SK-N-SH (cell line): ENCODE data around the gene MCAM.

ENCODE experiments used
- EP300 ChIP-seq, 2 experiments: IDR thresholded peaks; 2 replicates each; pipeline versions ENCODE4 v1.4.0 to v1.6.1; 2012; ENCODE audit warnings: borderline replicate concordance in 1 of 2, low read depth in 1 of 2, low read length in 1 of 2
- GATA2 ChIP-seq: sonication (generic); formaldehyde crosslinking; IDR thresholded peaks from 2 replicates; pipeline ENCODE4 v1.5.0; 2020; ENCODE audit warnings: mild to moderate bottlenecking, missing genetic modification reagents
- RAD21 ChIP-seq: IDR thresholded peaks from 2 replicates; pipeline ENCODE4 v1.6.1; 2012; ENCODE audit warnings: mild to moderate bottlenecking, low read length
- RCOR1 ChIP-seq: fragments of 150-350 bp; IDR thresholded peaks from 2 replicates; pipeline ENCODE4 v1.6.1; 2017; ENCODE audit warnings: antibody characterized with exemption, low read length
- SMC3 ChIP-seq: IDR thresholded peaks from 2 replicates; pipeline ENCODE4 v1.6.1; 2012; ENCODE audit warnings: low read depth, low read length, improper control_type of control experiment
- TEAD4 ChIP-seq: IDR thresholded peaks from 2 replicates; pipeline ENCODE4 v1.4.0; 2012; ENCODE audit warnings: mild to moderate bottlenecking, borderline replicate concordance; ENCODE audit not compliant: insufficient read depth
- TF ChIP-seq, protein P1 (sequence below): fragments of 200-600 bp; sonication (generic); IDR thresholded peaks from 2 replicates; pipeline ENCODE4 v1.6.1; 2017; ENCODE audit warnings: antibody characterized with exemption, mild to moderate bottlenecking, moderate library complexity
- TF ChIP-seq, protein P2 (sequence below): IDR thresholded peaks from 2 replicates; pipeline ENCODE4 v1.4.0; 2012; ENCODE audit warnings: low read depth

DNA sequence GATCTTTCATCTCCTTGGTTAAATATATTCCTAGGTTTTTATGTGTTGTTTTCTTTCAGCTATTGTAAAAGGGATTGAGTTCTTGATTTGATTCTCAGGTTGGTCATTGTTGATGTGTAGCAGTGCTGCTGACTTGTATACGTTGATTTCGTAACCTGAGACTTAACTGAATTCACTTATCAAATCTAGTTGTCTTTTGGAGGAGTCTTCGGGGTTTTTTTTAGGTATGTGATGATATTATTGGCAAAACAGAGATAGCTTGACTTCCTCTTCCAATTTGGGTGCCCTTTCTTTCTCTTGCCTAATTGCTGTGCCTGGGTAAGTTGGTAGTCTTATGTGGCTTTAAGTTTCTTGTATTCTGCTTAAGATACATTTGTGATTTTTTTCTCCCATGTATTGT, 57.9 kb downstream of the MCAM start:
- TF ChIP-seq, protein P1, sequence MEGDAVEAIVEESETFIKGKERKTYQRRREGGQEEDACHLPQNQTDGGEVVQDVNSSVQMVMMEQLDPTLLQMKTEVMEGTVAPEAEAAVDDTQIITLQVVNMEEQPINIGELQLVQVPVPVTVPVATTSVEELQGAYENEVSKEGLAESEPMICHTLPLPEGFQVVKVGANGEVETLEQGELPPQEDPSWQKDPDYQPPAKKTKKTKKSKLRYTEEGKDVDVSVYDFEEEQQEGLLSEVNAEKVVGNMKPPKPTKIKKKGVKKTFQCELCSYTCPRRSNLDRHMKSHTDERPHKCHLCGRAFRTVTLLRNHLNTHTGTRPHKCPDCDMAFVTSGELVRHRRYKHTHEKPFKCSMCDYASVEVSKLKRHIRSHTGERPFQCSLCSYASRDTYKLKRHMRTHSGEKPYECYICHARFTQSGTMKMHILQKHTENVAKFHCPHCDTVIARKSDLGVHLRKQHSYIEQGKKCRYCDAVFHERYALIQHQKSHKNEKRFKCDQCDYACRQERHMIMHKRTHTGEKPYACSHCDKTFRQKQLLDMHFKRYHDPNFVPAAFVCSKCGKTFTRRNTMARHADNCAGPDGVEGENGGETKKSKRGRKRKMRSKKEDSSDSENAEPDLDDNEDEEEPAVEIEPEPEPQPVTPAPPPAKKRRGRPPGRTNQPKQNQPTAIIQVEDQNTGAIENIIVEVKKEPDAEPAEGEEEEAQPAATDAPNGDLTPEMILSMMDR = no peak
- no peak for TF ChIP-seq TEAD4
- no peak for TF ChIP-seq EP300 (IDR thresholded peaks at IDR 0.05; ENCODE audit: borderline replicate concordance in 1 of 2, low read depth in 1 of 2, low read length in 1 of 2)
- no peak for TF ChIP-seq GATA2 (CRISPR knock-in tag)
- TF ChIP-seq RAD21 = no peak
- TF ChIP-seq SMC3 = no peak
- no peak for TF ChIP-seq RCOR1
- TF ChIP-seq, protein P2, sequence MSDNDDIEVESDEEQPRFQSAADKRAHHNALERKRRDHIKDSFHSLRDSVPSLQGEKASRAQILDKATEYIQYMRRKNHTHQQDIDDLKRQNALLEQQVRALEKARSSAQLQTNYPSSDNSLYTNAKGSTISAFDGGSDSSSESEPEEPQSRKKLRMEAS = no peak
